GM20000 (cell line): ENCODE results near the gene NEK11.

Experiments used
- DNase-seq: peaks from one replicate; pipeline ENCODE4 v3.0.0; 2012; ENCODE audit warnings: low spot score
- CTCF ChIP-seq: IDR thresholded peaks from 2 replicates; pipeline ENCODE4 v1.5.1; 2012; ENCODE audit warnings: mild to moderate bottlenecking, control low read depth; ENCODE audit errors: extremely low read depth, missing control alignments

The NEK11 gene

GRCh38 chr3:131221731-131222130, 195.1 kb downstream of the NEK11 start:
- no peak for TF ChIP-seq CTCF
- DNase-seq: no peak

GRCh38 chr3:131222599-131222998, 195.9 kb downstream of the NEK11 start:
- no peak for TF ChIP-seq CTCF
- DNase-seq: no peak

- TF ChIP-seq CTCF: no peak
- DNase-seq: no peak
These were observed 197.0 kb downstream of the NEK11 start for GRCh38 chr3:131223373-131224289.

GRCh38 chr3:131224886-131225550, 198.3 kb downstream of the NEK11 start:
- DNase-seq: no peak
- no peak for TF ChIP-seq CTCF

GRCh38 chr3:131228522-131228921, 201.8 kb downstream of the NEK11 start:
- no peak for TF ChIP-seq CTCF

GRCh38 chr3:131231710-131232389, 205.2 kb downstream of the NEK11 start:
- DNase-seq: no peak
- TF ChIP-seq CTCF: no peak

More at GRCh38 chr3:131228522-131228921, 201.8 kb downstream of the NEK11 start:
- DNase-seq: no peak
